Activated T-cell treated with anti-CD3 and anti-CD28 coated beads, Interleukin-2, amount 50 U/mL, for 24 hours (primary cell): Measurements from ENCODE around the gene ATG9A.
A peak's percentile ranks its signal among the peaks of the same experiment; 100 is the strongest.
"Not testable (repeated sequence)": the region's sequence is repeated elsewhere in the genome, so short reads cannot be mapped to it uniquely, and the experiment has no call there.

Experiments
- DNase-seq: peaks from one replicate; pipeline ENCODE4 v3.0.0-alpha.2; 2020
- H3K27ac Mint-ChIP-seq: 2 replicates; pipeline ENCODE4 v1.8.0; 2020; ENCODE audit warnings: mild to moderate bottlenecking, mixed read lengths
- H3K27me3 Mint-ChIP-seq: 2 replicates; pipeline ENCODE4 v1.8.0; 2020; ENCODE audit warnings: mixed read lengths
- H3K36me3 Mint-ChIP-seq: 2 replicates; pipeline ENCODE4 v1.8.0; 2020; ENCODE audit warnings: low read depth, mixed read lengths
- H3K4me1 Mint-ChIP-seq: 2 replicates; pipeline ENCODE4 v1.8.0; 2020; ENCODE audit warnings: low read depth, mixed read lengths
- H3K4me3 Mint-ChIP-seq: 2 replicates; pipeline ENCODE4 v1.8.0; 2020; ENCODE audit warnings: mild to moderate bottlenecking, moderate library complexity, mixed read lengths
- H3K9me3 Mint-ChIP-seq: 2 replicates; pipeline ENCODE4 v1.8.0; 2020; ENCODE audit warnings: mixed read lengths

Gene ATG9A

DNA sequence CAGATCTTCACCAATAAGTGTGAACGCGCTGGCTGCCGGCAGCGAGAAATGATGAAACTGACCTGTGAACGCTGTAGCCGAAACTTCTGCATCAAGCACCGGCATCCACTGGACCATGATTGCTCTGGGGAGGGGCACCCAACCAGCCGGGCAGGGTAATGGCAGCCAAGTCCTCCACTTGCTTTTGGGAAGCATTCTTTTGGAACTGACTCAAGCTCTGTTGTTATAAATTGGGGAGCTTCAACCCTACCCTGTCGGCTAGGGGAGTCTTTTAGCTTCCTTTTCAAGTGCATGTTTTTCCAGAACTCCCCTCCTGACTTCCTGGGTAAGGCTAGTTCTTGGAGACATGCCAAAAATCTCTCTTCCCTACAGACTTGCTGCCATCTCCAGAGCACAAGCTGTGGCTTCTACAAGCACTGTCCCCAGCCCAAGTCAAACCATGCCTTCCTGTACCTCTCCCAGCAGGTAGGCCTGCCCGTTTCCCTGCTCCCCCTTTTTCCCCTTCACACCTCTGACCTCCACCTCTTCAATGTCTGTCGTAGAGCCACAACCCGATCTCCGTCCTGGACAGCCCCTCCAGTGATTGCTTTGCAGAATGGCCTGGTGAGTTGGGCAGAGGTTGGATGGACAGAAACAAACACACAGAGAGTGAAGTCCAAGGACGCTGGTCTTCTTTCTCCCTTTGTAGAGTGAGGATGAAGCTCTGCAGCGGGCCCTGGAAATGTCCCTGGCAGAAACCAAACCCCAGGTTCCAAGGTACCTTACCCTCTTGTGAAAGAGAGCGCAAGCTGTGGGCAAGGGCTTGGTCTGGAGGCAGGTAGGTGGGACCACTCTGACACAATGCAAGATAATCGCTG lies 21.3 kb downstream of the ATG9A start:
- Mint-ChIP-seq H3K4me1 (peaks cover 50% of the 10 kb centered on the region), H3K27ac (peak overlapping the region; percentile 98), H3K36me3 (peaks cover 60% of the 10 kb centered on the region), H3K9me3 (peaks cover 6% of the 10 kb centered on the region), H3K4me3 (peak overlapping the region; percentile 92), H3K27me3 (no peaks in the 10 kb centered on the region)
- no peak for DNase-seq

DNA sequence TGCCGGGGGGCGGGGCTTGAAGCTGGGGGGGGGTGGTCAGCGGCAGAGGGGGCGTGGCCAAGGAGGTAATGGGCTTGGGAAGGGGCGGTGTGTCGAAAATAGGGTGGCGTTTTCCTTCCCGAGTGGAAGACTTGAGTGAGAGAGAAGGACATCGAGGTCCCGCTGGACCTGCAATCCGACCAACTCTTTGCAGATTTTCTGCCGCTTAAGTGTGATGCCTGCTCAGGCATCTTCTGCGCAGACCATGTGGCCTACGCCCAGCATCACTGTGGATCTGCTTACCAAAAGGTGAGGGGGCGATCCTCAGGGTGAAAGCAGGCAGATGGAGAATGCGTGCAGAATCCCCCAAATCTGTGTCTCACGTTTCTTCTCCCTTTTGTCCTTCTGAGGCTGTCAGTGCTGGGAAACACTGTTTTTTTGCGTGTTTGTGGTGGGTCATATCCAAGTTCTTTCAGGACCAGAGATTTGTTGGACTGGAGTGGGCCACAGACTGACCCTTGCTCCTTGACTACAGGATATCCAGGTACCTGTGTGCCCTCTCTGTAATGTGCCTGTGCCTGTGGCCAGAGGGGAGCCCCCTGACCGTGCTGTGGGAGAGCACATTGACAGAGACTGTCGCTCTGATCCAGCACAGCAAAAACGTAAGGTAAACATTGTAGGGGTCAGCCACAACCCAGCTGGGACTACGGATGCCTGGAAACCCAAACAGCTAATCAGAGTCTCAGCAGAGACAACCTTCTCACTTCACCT lies 22.1 kb downstream of the ATG9A start:
- DNase-seq, result no peak
- Mint-ChIP-seq H3K27me3 (no peaks in the 10 kb centered on the region), H3K4me1 (peaks cover 50% of the 10 kb centered on the region), H3K27ac (peak overlapping the region; percentile 98), H3K9me3 (peaks cover 6% of the 10 kb centered on the region), H3K4me3 (peak overlapping the region; percentile 92), H3K36me3 (peaks cover 52% of the 10 kb centered on the region)

DNA sequence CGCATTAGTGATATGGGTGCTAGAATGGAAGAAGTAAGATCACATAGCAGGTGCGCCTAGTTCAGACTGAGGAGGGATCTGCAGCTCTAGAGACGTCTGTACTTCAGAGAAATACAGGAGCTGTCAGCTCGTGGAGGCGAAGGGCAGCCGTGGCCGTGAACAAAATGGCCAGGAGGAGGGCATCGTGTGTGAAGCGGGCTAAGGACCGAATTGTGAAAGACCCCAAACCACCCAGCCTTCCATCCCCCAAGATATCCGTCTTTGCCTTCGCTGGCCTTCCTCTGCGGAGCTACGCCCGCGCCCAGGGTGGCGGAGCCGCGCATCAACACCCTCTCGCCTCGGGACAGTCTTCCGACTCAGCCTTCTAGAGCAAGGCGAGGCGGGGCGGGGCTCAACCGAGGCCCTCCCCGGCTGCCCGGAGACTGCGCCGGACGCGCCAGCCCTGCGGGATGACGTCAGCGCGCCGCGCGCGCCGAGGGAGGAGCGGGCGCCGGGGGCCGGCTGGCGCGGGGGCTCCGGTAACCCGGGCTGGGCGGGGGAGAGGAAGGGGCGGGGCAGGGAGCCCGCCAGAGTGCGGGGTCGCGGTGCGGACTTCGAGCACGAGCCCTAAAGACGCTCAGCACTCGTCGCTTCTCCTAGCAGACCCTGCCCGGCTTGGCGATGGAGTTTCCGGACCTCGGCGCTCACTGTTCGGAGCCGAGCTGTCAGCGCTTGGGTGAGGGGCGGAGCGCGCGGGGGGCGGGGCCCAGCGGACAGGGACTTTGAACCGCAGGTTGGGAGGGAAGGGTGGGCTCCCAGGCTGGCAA lies 22.9 kb downstream of the ATG9A start, which contains the start of gene ZFAND2B:
Gene ZFAND2B, plus strand, starts transcription at position 455 of the 806 bp plus-strand sequence. Its CDS starts 206 bp downstream, at position 661.
- H3K4me1 Mint-ChIP-seq, result peaks cover 46% of the 10 kb centered on the region
- H3K36me3 Mint-ChIP-seq, result peaks cover 47% of the 10 kb centered on the region
- DNase-seq, result peak; percentile 97
- peaks cover 6% of the 10 kb centered on the region for H3K9me3 Mint-ChIP-seq
- peak within 1 kb of the TSS; percentile 98 for H3K27ac Mint-ChIP-seq
- no peaks in the 10 kb centered on the region for H3K27me3 Mint-ChIP-seq
- peak within 1 kb of the TSS; percentile 92 for H3K4me3 Mint-ChIP-seq

DNA sequence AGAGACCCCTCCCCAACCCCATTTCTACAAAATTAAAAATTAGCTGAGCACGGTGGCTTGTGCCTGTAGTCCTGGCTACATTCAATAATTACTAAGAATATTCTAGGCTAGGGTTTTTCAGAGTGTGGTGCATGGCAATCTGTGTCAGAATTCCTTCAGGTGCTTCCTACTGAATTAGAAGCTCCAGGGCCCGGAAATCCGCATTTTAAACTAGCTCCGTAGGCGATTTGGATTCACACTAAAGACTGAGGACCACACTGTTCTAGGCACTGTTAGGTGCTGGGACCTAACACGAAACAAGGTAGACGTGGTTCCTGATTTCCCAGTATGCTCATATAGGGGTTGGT lies 23.5 kb downstream of the ATG9A start:
- Mint-ChIP-seq H3K36me3 (peaks cover 41% of the 10 kb centered on the region), H3K4me1 (peaks cover 42% of the 10 kb centered on the region), H3K27me3 (no peaks in the 10 kb centered on the region), H3K27ac (peak overlapping the region; percentile 98), H3K9me3 (peaks cover 6% of the 10 kb centered on the region), H3K4me3 (peak overlapping the region; percentile 92)
- DNase-seq, result no peak

DNA sequence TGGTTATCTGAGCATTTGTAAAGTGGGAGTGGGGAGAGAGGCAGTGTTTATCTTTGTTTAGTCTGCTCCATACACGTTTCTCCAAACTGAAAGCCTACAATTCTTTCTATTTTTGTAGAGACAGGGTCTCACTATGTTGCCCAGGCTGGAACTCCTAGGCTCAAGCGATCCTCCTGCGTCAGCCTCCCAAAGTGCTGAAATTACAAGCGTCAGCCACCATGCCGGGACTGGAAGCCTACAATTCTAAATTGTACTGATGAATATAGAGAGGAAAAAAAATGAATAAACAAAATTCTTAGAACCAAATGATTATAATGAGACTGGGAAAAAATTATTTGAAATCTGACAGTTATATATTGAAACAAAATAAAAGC lies 24.3 kb downstream of the ATG9A start:
- H3K27ac Mint-ChIP-seq, result peak overlapping the region; percentile 98
- H3K9me3 Mint-ChIP-seq, result peaks cover 6% of the 10 kb centered on the region
- peaks cover 33% of the 10 kb centered on the region for H3K36me3 Mint-ChIP-seq
- H3K27me3 Mint-ChIP-seq, result no peaks in the 10 kb centered on the region
- peaks cover 42% of the 10 kb centered on the region for H3K4me1 Mint-ChIP-seq
- H3K4me3 Mint-ChIP-seq, result peak overlapping the region; percentile 27
- no peak for DNase-seq

DNA sequence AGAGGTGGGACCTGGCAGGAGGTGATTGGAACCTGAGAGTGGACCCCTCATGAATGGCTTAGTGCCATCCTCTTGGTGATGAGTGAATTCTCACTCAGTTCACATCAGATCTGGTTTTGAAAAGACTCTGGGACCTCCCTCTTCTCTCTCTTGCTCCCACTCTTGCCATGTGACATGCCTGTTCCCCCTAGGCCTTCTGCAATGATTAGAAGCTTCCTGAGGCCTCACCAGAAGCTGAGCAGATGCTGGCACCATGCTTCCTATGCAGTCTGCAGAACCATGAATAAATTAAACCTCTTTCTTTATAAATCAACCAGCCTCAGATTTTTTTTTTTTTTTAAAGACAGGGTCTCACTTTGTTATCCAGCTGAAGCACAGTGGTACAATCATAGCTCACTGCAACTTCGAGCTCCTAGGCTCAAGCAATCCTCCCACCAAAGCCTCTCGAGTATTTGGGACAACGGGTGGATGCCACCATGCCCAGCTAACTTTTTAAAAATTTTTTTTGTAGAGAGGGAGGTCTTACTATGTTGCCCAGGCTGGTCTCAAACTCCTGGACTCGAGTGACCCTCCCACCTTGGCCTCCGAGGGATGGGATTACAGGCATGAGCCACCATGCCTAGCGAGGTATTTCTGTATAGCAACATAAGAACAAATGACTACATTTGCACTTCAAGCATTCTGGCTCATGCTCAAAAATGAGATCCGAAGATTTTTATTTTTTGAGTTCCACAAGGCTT lies 24.8 kb downstream of the ATG9A start:
- Mint-ChIP-seq H3K27me3 (no peaks in the 10 kb centered on the region), H3K9me3 (peaks cover 6% of the 10 kb centered on the region), H3K27ac (no peak overlapping the region), H3K4me1 (peaks cover 40% of the 10 kb centered on the region), H3K36me3 (peaks cover 28% of the 10 kb centered on the region), H3K4me3 (no peak overlapping the region)
- DNase-seq, result no peak

DNA sequence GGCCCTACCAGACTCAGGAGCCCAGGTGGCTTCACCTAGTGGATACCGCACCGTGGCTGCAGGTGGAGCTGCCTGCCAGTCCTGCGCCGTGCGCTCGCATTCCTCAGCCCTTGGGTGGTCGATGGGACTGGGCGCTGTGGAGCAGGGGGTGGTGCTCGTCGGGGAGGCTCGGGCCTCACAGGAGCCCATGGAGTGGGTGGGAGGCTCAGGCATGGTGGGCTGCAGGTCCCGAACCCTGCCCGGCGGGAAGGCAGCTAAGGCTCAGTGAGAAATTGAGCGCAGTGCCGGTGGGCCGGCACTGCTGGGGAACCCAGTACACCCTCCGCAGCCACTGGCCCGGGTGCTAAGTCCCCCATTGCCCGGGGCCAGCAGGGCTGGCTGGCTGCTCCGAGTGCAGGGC lies 28.1 kb downstream of the ATG9A start:
- H3K36me3 Mint-ChIP-seq, H3K4me3 Mint-ChIP-seq, H3K9me3 Mint-ChIP-seq, DNase-seq, H3K27me3 Mint-ChIP-seq: not testable (repeated sequence)
- Mint-ChIP-seq H3K27ac (peak overlapping the region; percentile 88), H3K4me1 (peaks cover 23% of the 10 kb centered on the region)

DNA sequence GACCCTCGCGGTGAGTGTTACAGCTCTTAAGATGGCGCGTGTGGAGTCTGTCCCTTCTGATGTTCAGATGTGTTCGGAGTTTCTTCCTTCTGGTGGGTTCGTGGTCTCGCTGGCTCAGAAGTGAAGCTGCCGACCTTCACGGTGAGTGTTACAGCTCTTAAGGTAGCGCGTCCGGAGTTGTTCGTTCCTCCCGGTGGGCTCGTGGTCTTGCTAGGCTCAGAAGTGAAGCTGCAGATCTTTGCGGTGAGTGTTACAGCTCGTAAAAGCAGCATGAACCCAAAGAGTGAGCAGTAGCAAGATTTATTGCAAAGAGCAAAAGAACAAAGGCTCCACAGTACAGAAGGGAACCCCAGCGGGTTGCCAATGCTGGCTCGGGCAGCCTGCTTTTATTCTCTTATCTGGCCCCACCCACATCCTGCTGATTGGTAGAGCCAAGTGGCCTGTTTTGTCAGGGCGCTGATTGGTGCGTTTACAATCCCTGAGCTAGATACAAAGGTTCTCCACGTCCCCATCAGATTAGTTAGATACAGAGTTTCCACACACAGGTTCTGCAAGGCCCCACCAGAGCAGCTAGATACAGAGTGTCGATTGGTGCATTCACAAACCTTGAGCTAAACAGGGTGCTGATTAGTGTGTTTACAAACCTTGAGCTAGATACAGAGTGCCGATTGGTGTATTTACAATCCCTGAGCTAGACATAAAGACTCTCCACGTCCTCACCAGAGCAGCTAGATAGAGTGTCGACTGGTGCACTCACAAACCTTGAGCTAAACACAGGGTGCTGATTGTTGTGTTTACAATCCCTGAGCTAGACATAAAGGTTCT lies 28.7 kb downstream of the ATG9A start:
- peaks cover 19% of the 10 kb centered on the region for H3K4me1 Mint-ChIP-seq
- DNase-seq, result peak; percentile 61
- H3K36me3 Mint-ChIP-seq, H3K9me3 Mint-ChIP-seq, H3K27me3 Mint-ChIP-seq: not testable (repeated sequence)
- peak overlapping the region; percentile 88 for H3K27ac Mint-ChIP-seq
- H3K4me3 Mint-ChIP-seq, result peak overlapping the region; percentile 73

DNA sequence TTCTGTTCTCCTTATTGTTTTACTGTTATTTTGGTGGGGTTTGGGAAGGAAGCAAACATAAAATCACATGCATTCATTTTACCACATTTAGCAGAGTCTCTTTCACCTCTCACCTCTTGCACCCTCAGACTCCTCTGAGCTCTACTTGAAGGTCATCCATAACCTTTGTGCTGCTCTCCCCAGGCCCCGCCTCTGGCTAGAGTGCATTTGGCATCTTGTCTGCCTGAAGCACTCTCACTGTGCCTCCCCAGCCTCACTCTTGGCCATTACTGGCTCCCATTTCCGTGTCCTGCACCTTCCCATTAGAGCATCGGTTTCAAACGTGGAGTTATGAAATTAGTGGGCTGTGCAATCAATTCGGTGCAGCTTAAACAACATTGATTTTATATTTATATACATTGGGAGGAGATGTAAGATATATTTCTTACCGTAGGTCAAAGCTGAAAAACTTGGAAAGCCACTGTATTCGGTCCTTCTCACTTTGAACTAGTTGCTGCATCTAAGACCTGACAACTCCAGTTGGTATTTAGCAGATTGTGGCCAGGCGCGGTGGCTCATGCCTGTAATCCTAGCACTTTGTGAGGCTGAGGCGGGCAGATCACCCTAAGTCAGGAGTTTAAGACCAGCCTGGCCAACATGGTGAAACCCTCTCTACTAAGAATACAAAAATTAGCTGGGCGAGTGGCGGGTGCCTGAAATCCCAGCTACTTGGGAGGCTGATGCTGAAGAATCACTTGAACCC lies 29.8 kb downstream of the ATG9A start:
- Mint-ChIP-seq H3K4me3 (peak overlapping the region; percentile 46), H3K36me3 (no peaks in the 10 kb centered on the region), H3K4me1 (peaks cover 19% of the 10 kb centered on the region), H3K27me3 (peaks cover 5% of the 10 kb centered on the region), H3K27ac (peak overlapping the region; percentile 34), H3K9me3 (peaks cover 6% of the 10 kb centered on the region)
- no peak for DNase-seq

DNA sequence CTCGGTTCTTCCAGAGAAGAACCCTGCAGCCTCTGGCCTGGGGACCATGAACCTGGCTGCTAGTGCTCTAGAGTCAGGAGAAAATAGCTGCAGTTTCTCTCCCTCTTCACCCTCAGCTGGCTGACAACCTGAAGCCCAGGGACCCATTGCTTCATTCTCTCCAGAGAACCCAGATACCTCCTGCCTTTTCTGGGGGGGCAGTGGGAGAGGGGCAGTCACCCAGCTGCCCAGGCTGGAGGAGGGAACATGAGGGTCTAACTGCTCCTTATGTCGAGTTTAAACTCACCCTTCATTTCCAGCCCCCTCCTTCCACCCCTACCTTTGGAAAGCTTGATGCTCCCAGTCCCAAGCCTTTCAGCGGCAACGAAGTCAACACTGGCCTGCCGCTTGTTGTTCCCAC lies 30.5 kb downstream of the ATG9A start:
- peaks cover 19% of the 10 kb centered on the region for H3K4me1 Mint-ChIP-seq
- H3K9me3 Mint-ChIP-seq, result peaks cover 4% of the 10 kb centered on the region
- H3K4me3 Mint-ChIP-seq, result peak overlapping the region; percentile 46
- no peak for DNase-seq
- H3K27me3 Mint-ChIP-seq, result peaks cover 5% of the 10 kb centered on the region
- no peaks in the 10 kb centered on the region for H3K36me3 Mint-ChIP-seq
- H3K27ac Mint-ChIP-seq, result peak overlapping the region; percentile 34

DNA sequence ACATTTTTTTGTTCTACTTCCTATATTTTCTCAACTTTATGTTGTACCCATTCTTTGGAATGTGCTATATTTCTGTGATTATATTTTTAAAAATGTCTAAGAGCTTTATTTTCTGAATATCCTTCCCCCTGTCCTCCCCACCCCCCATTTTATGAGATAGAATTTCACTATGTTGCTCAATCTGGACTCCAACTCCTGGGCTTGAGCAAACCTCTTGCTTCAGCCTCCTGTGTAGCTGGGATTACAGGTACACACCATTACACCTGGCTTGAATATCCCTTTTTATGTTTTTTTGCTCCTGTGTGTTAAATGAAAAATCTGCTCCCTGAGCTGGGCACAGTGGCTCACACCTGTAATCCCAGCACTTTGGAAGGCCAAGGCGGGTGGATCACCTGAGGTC lies 32.0 kb downstream of the ATG9A start:
- no peak overlapping the region for H3K27ac Mint-ChIP-seq
- peaks cover 5% of the 10 kb centered on the region for H3K27me3 Mint-ChIP-seq
- H3K4me1 Mint-ChIP-seq, result peaks cover 19% of the 10 kb centered on the region
- no peak for DNase-seq
- no peak overlapping the region for H3K4me3 Mint-ChIP-seq
- H3K36me3 Mint-ChIP-seq, result no peaks in the 10 kb centered on the region
- no peaks in the 10 kb centered on the region for H3K9me3 Mint-ChIP-seq

DNA sequence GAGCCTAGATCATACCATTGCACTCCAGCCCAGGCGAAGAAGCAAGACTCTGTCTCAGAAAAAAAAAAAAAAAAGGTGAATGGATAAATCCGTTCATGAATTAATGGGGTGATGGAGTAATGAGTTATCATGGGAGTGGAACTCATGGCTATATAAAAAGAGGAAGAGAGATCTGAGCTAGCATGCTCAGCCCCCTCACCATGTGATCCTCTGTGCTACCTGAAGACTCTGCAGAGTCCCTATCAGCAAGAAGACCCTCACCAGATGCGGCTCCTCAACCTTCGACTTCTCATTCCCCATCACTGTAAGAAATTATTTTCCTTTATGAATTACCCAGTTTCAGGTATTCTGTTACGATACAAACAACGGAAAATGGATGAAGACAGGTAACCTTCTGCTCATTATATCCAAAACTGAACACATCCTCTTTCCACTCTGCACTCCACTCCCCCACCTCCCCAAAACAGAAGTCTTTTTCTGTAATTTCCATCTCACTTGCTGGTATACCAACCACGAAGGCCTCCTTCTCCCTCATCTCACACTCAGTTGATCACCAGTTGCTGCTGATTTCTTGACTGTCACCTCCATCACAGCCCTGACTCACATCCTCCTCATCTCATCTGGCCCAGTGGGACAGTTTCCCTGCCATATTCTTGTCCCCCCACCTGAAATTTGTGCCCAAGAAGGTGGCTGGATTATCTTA lies 42.5 kb downstream of the ATG9A start:
- H3K27ac Mint-ChIP-seq, result peak overlapping the region; percentile 88
- peaks cover 43% of the 10 kb centered on the region for H3K36me3 Mint-ChIP-seq
- H3K9me3 Mint-ChIP-seq, result no peaks in the 10 kb centered on the region
- H3K27me3 Mint-ChIP-seq, result no peaks in the 10 kb centered on the region
- H3K4me1 Mint-ChIP-seq, result peaks cover 33% of the 10 kb centered on the region
- no peak overlapping the region for H3K4me3 Mint-ChIP-seq
- DNase-seq, result no peak
